HCT116 (cell line): ENCODE data around the gene TARBP1. TPM values are rescaled to one million over a fixed set of nuclear protein-coding genes. Genes with fewer than 3 reads are reported as not detected.

Experiments used
- ATAC-seq: fragments of 200-7000 bp; cut with Tn5 transposase; 2 replicates; pipeline ENCODE4 v1.9.1; 2020; ENCODE audit warnings: mild to moderate bottlenecking, moderate library complexity
- BruUV-seq: library from RNA; stranded (reverse); fragments of 400-500 nt; replicated peaks from 2 replicates; lab custom pipeline; 2021; lab: Mats Ljungman, UMichigan
- CTCF ChIA-PET: fragments of 300-600 bp; sonication (Branson Sonifier 250); formaldehyde crosslinking; loops from one replicate; lab custom pipeline; 2021; ENCODE audit warnings: antibody characterized with exemption; lab: Charles Lee
- POLR2A ChIA-PET: fragments of 300-600, 350-600 bp; sonication (Branson Sonifier 250); formaldehyde crosslinking; loops from one replicate; lab custom pipeline; 2021; ENCODE audit warnings: antibody characterized with exemption; lab: Charles Lee
- RAD21 ChIA-PET, 2 experiments: fragments of 300-600 bp; sonication (Branson Sonifier 250); formaldehyde crosslinking; loops; one replicate each; lab custom pipeline; 2023; ENCODE audit warnings: low total read pairs in 2 of 2; ENCODE audit not compliant: uncharacterized antibody in 2 of 2, unreplicated experiment in 2 of 2, low non-redundant PET in 1 of 2; lab: Charles Lee
- DNase-seq: peaks from one replicate; pipeline ENCODE4 v3.0.0-alpha.2; 2010; ENCODE audit warnings: low read depth, low spot score
- H2AFZ ChIP-seq: fragments of 200-600 bp; shearing (Covaris generic), sonication (generic); 2 replicates; pipeline ENCODE4 v1.6.1; 2017; ENCODE audit warnings: low read depth, mixed run types, mixed read lengths, antibody characterized with exemption, low read length; ENCODE audit not compliant: poor library complexity, severe bottlenecking
- H3K27ac ChIP-seq: 2 replicates; pipeline ENCODE4 v1.5.1; 2012; ENCODE audit warnings: low read depth, low read length
- H3K27me3 ChIP-seq: fragments of 200-600 bp; sonication (generic); 2 replicates; pipeline ENCODE4 v1.6.1; 2016; ENCODE audit warnings: mixed run types, low read length, mixed read lengths; ENCODE audit not compliant: insufficient read depth
- H3K36me3 ChIP-seq, 2 experiments: fragments of 200-500 bp in 1 of 2; fragments of 200-600 bp in 1 of 2; sonication (Bioruptor generic) in 1 of 2; sonication (generic) in 1 of 2; 2 replicates each; pipeline versions ENCODE4 v1.5.1 to v1.6.1; 2014 to 2016; ENCODE audit warnings: low read length in 2 of 2, inconsistent platforms in 1 of 2, mixed read lengths in 1 of 2, mixed run types in 1 of 2; ENCODE audit not compliant: insufficient read depth in 2 of 2, control insufficient read depth in 1 of 2
- H3K4me1 ChIP-seq, 2 experiments: fragments of 200-600 bp in 1 of 2; sonication (generic) in 1 of 2; 2 replicates each; pipeline versions ENCODE4 v1.5.1 to v1.6.1; 2012 to 2017; ENCODE audit warnings: low read length in 2 of 2, inconsistent platforms in 1 of 2, mild to moderate bottlenecking in 1 of 2, mixed read lengths in 1 of 2, mixed run types in 1 of 2, moderate library complexity in 1 of 2; ENCODE audit not compliant: insufficient read depth in 2 of 2, control insufficient read depth in 1 of 2
- H3K4me2 ChIP-seq: fragments of 200-600 bp; sonication (generic); 2 replicates; pipeline ENCODE4 v1.6.1; 2017; ENCODE audit warnings: mixed run types, low read length, mixed read lengths
- H3K4me3 ChIP-seq, 2 experiments: fragments of 200-600 bp in 1 of 2; sonication (generic) in 1 of 2; replicated peaks in 1 of 2; 2 replicates each; pipeline ENCODE4 v1.5.1; 2011 to 2016; ENCODE audit warnings: low read length in 2 of 2, control low read depth in 1 of 2, low read depth in 1 of 2, mild to moderate bottlenecking in 1 of 2, mixed read lengths in 1 of 2, mixed run types in 1 of 2
- H3K79me2 ChIP-seq: fragments of 200-600 bp; sonication (generic); 2 replicates; pipeline ENCODE4 v1.6.1; 2017; ENCODE audit warnings: mild to moderate bottlenecking, mixed run types, low read length, moderate library complexity, mixed read lengths; ENCODE audit not compliant: insufficient read depth
- H3K9ac ChIP-seq: fragments of 200-600 bp; sonication (generic); 2 replicates; pipeline ENCODE4 v1.6.1; 2016; ENCODE audit warnings: low read length, mixed read lengths
- H3K9me2 ChIP-seq: fragments of 200-600 bp; sonication (generic), shearing (Covaris generic); 2 replicates; pipeline ENCODE4 v1.6.1; 2017; ENCODE audit warnings: mixed run types, mild to moderate bottlenecking, moderate library complexity; ENCODE audit not compliant: insufficient read depth
- H3K9me3 ChIP-seq, 2 experiments: fragments of 200-500 bp in 1 of 2; fragments of 200-600 bp in 1 of 2; sonication (Bioruptor generic) in 1 of 2; sonication (generic) in 1 of 2; 2 replicates each; pipeline ENCODE4 v1.6.1; 2014 to 2017; ENCODE audit warnings: low read length in 2 of 2, mixed read lengths in 2 of 2, inconsistent platforms in 1 of 2, low read depth in 1 of 2, mild to moderate bottlenecking in 1 of 2, mixed run types in 1 of 2, moderate library complexity in 1 of 2; ENCODE audit not compliant: control insufficient read depth in 1 of 2, insufficient read depth in 1 of 2
- H4K20me1 ChIP-seq: fragments of 200-600 bp; sonication (generic), shearing (Covaris generic); 2 replicates; pipeline ENCODE4 v1.6.1; 2017; ENCODE audit warnings: mixed run types, mild to moderate bottlenecking, moderate library complexity; ENCODE audit not compliant: insufficient read depth
- ATF3 ChIP-seq: IDR thresholded peaks from 2 replicates; pipeline ENCODE4 v1.6.1; 2012
- CBX3 ChIP-seq: IDR thresholded peaks from 2 replicates; pipeline ENCODE4 v1.6.1; 2012; ENCODE audit warnings: low read depth
- CEBPB ChIP-seq: IDR thresholded peaks from 2 replicates; pipeline ENCODE4 v1.6.1; 2012; ENCODE audit warnings: low read depth
- EGR1 ChIP-seq: IDR thresholded peaks from 2 replicates; pipeline ENCODE4 v1.6.1; 2012; ENCODE audit warnings: low read depth
- ELF1 ChIP-seq: IDR thresholded peaks from 2 replicates; pipeline ENCODE4 v1.6.1; 2012; ENCODE audit warnings: low read depth, borderline replicate concordance
- EZH2 ChIP-seq: fragments of 200-600 bp; sonication (generic); IDR thresholded peaks from 2 replicates; pipeline ENCODE4 v1.6.1; 2017; ENCODE audit warnings: antibody characterized with exemption, mixed run types
- EZH2phosphoT487 ChIP-seq: fragments of 200-600 bp; IDR thresholded peaks from 2 replicates; pipeline ENCODE4 v1.6.1; 2018; ENCODE audit warnings: antibody characterized with exemption, borderline replicate concordance
- FOSL1 ChIP-seq: IDR thresholded peaks from 2 replicates; pipeline ENCODE4 v1.6.1; 2012; ENCODE audit warnings: low read depth
- JUND ChIP-seq: IDR thresholded peaks from 2 replicates; pipeline ENCODE4 v1.6.1; 2012
- POLR2A ChIP-seq: IDR thresholded peaks from 2 replicates; pipeline ENCODE4 v1.7.0; 2011; ENCODE audit warnings: borderline replicate concordance; ENCODE audit not compliant: insufficient read depth, insufficient read length; ENCODE audit errors: extremely low read depth
- POLR2AphosphoS5 ChIP-seq: IDR thresholded peaks from 2 replicates; pipeline ENCODE4 v1.6.1; 2011; ENCODE audit warnings: mild to moderate bottlenecking, low read depth, low read length, moderate library complexity
- SIN3A ChIP-seq: IDR thresholded peaks from 2 replicates; pipeline ENCODE4 v1.6.1; 2012; ENCODE audit warnings: low read depth
- SRF ChIP-seq: IDR thresholded peaks from 2 replicates; pipeline ENCODE4 v1.6.1; 2012; ENCODE audit warnings: low read depth
- TCF7L2 ChIP-seq: IDR thresholded peaks from 2 replicates; pipeline ENCODE4 v1.7.0; 2011; ENCODE audit warnings: borderline replicate concordance, inconsistent platforms; ENCODE audit not compliant: insufficient read depth, insufficient read length; ENCODE audit errors: extremely low read depth
- YY1 ChIP-seq: IDR thresholded peaks from 2 replicates; pipeline ENCODE4 v1.6.1; 2011; ENCODE audit warnings: low read length, low read depth, moderate library complexity, mild to moderate bottlenecking; ENCODE audit not compliant: insufficient replicate concordance; ENCODE audit errors: extremely low read depth
- ZFX ChIP-seq: fragments of 450-650 bp; IDR thresholded peaks from 2 replicates; pipeline ENCODE4 v1.6.1; 2017
- intact Hi-C: fragments of 100-400 bp; cut with micrococcal nuclease; formaldehyde crosslinking; loops from 2 replicates; pipeline ENCODE4 v1.10.0; 2022
- total RNA-seq: library from RNA; stranded (reverse); gene quantifications from one replicate; pipeline ENCODE4 v1.2.1, GENCODE V29; 2021; ENCODE audit not compliant: unreplicated experiment
- TF ChIP-seq, protein P1 (sequence below), 3 experiments: fragments of 200-600 bp in 1 of 3; sonication (generic) in 1 of 3; IDR thresholded peaks in 2 of 3; conservative IDR thresholded peaks in 1 of 3; 2 replicates each; pipeline ENCODE4 v1.5.1; 2012 to 2017; ENCODE audit warnings: low read depth in 2 of 3, low read length in 2 of 3, antibody characterized with exemption in 1 of 3, borderline replicate concordance in 1 of 3, control low read depth in 1 of 3, mild to moderate bottlenecking in 1 of 3, mixed read lengths in 1 of 3, mixed run types in 1 of 3, moderate library complexity in 1 of 3; ENCODE audit not compliant: insufficient read depth in 1 of 3
- TF ChIP-seq, protein P2 (sequence below): IDR thresholded peaks from 2 replicates; pipeline ENCODE4 v1.6.1; 2012

TARBP1 gene
- total RNA-seq, 1 experiment from 2014 or later: 17.2 TPM

GRCh38 chr1:234386122-234386521 lies 92.9 kb downstream of the TARBP1 start:
- Histone ChIP-seq H3K9ac (no peak overlapping the region), H3K27ac (no peak overlapping the region), H3K4me1 (no peaks in the 10 kb centered on the region), H3K4me2 (no peak overlapping the region), H2AFZ (no peak overlapping the region), H3K79me2 (peaks cover 6% of the 10 kb centered on the region), H4K20me1 (no peaks in the 10 kb centered on the region), H3K36me3 (peaks cover 0 to 4% of the 10 kb centered on the region in 2 experiments; a peak in 3 of 4 replicates), H3K9me3 (no peaks in the 10 kb centered on the region), H3K9me2 (no peaks in the 10 kb centered on the region), H3K27me3 (no peaks in the 10 kb centered on the region), H3K4me3 (no peak overlapping the region)
- DNase-seq (no peak), ATAC-seq (no peak)
- intact Hi-C loops: no loop called here
- CTCF ChIA-PET: no interaction called here
- RAD21 ChIA-PET: no interaction called here
- POLR2A ChIA-PET: no interaction called here
- TF ChIP-seq POLR2AphosphoS5 (no peak), ELF1 (no peak), YY1 (no peak), FOSL1 (no peak)
- TF ChIP-seq, protein P1, sequence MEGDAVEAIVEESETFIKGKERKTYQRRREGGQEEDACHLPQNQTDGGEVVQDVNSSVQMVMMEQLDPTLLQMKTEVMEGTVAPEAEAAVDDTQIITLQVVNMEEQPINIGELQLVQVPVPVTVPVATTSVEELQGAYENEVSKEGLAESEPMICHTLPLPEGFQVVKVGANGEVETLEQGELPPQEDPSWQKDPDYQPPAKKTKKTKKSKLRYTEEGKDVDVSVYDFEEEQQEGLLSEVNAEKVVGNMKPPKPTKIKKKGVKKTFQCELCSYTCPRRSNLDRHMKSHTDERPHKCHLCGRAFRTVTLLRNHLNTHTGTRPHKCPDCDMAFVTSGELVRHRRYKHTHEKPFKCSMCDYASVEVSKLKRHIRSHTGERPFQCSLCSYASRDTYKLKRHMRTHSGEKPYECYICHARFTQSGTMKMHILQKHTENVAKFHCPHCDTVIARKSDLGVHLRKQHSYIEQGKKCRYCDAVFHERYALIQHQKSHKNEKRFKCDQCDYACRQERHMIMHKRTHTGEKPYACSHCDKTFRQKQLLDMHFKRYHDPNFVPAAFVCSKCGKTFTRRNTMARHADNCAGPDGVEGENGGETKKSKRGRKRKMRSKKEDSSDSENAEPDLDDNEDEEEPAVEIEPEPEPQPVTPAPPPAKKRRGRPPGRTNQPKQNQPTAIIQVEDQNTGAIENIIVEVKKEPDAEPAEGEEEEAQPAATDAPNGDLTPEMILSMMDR (IDR thresholded peaks at IDR 0.05 in 2 of 3, conservative IDR thresholded peaks at IDR 0.05 in 1 of 3; ENCODE audit: borderline replicate concordance in 1 of 3, insufficient read depth in 1 of 3, low read depth in 2 of 3, low read length in 2 of 3): no peak
- TF ChIP-seq, all 23 proteins: peak for 0
- BruUV-seq: no TSS peak

- POLR2A ChIA-PET: no interaction called here
- no peaks in the 10 kb centered on the region for H3K27me3 ChIP-seq
- DNase-seq (no peak), ATAC-seq (no peak)
- peaks cover 0 to 16% of the 10 kb centered on the region in 2 experiments; a peak in 3 of 4 replicates for H3K36me3 ChIP-seq
- RAD21 ChIA-PET: no interaction called here
- no peak overlapping the region for H3K4me2 ChIP-seq
- H3K27ac ChIP-seq: no peak overlapping the region
- intact Hi-C loops: no loop called here
- no peak overlapping the region for H3K4me3 ChIP-seq
- H3K9me3 ChIP-seq: no peaks in the 10 kb centered on the region
- no TSS peak for BruUV-seq
- peaks cover 17% of the 10 kb centered on the region for H3K79me2 ChIP-seq
- no peaks in the 10 kb centered on the region for H4K20me1 ChIP-seq
- no peaks in the 10 kb centered on the region for H3K9me2 ChIP-seq
- H3K9ac ChIP-seq: no peak overlapping the region
- H2AFZ ChIP-seq: no peak overlapping the region
- no peaks in the 10 kb centered on the region for H3K4me1 ChIP-seq
- CTCF ChIA-PET: no interaction called here
- TF ChIP-seq JUND: no peak
- TF ChIP-seq FOSL1: no peak
- TF ChIP-seq EZH2: no peak
- TF ChIP-seq ELF1: no peak
- TF ChIP-seq POLR2AphosphoS5: no peak
- TF ChIP-seq, protein P2, sequence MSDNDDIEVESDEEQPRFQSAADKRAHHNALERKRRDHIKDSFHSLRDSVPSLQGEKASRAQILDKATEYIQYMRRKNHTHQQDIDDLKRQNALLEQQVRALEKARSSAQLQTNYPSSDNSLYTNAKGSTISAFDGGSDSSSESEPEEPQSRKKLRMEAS: no peak
- no peak for TF ChIP-seq ZFX
- TF ChIP-seq YY1: no peak
- no peak for TF ChIP-seq EZH2phosphoT487
- no peak for TF ChIP-seq ATF3
- no peak for TF ChIP-seq SIN3A
- no peak for TF ChIP-seq EGR1
- TF ChIP-seq SRF: no peak
- no peak for TF ChIP-seq TCF7L2
- TF ChIP-seq CBX3: no peak
- TF ChIP-seq POLR2A: no peak
- no peak for TF ChIP-seq CEBPB
Observed at GRCh38 chr1:234381699-234382555, 97.1 kb downstream of the TARBP1 start.
